Tibial artery (tissue), 4 donors: Measurements from ENCODE around the gene SRRM3.
"Not testable (repeated sequence)": the region's sequence is repeated elsewhere in the genome, so short reads cannot be mapped to it uniquely, and the experiment has no call there.

Source experiments
- DNase-seq, 2 donors: peaks; one replicate each; pipeline ENCODE4 v3.0.0-alpha.2; 2019
- H3K27ac ChIP-seq, 2 donors: fragments of 200-600 bp; sonication (generic) in 1 of 2; 1 replicate in 1 of 2; 2 replicates in 1 of 2; pipeline ENCODE4 v1.5.1; 2018 to 2019; ENCODE audit warnings: mild to moderate bottlenecking in 1 of 2
- H3K27me3 ChIP-seq, 2 donors: fragments of 200-600 bp; sonication (generic) in 1 of 2; one replicate each; pipeline versions ENCODE4 v1.5.1 to v1.6.0; 2016 to 2019
- H3K36me3 ChIP-seq, 3 donors: fragments of 200-600 bp; sonication (generic) in 2 of 3; one replicate each; pipeline ENCODE4 v1.5.1; 2016 to 2019; ENCODE audit warnings: mild to moderate bottlenecking in 2 of 3
- H3K4me1 ChIP-seq, 4 donors: fragments of 200-600 bp; sonication (generic) in 2 of 4; 1 replicate in 3 of 4; 2 replicates in 1 of 4; pipeline ENCODE4 v1.5.1; 2016 to 2019
- H3K4me3 ChIP-seq, 2 donors: fragments of 200-600 bp; sonication (generic) in 1 of 2; 1 replicate in 1 of 2; 2 replicates in 1 of 2; pipeline ENCODE4 v1.5.1; 2018 to 2019; ENCODE audit warnings: mild to moderate bottlenecking in 2 of 2
- H3K9me3 ChIP-seq, 3 donors: fragments of 200-600 bp; sonication (generic) in 1 of 3; one replicate each; pipeline ENCODE4 v1.5.1; 2016 to 2019
- intact Hi-C: fragments of 100-400 bp; cut with DNase I; formaldehyde crosslinking; loops from one replicate; pipeline ENCODE4 v1.15.0; 2023; ENCODE audit warnings: low total_unique reads
- TF ChIP-seq, protein P1 (sequence below), 2 experiments: fragments of 200-600 bp in 1 of 2; fragments of 450-650 bp in 1 of 2; IDR thresholded peaks; one replicate each; pipeline ENCODE4 v1.5.1; 2017 to 2019; ENCODE audit warnings: antibody characterized with exemption in 2 of 2, mild to moderate bottlenecking in 1 of 2, moderate library complexity in 1 of 2

SRRM3 gene

GRCh38 chr7:76224695-76225094, 23.0 kb downstream of the SRRM3 start:
- Histone ChIP-seq H3K4me1 (peaks cover 0 to 6% (median 2%) of the 10 kb centered on the region in 4 donors), H3K27me3 (peaks cover 0 to 86% of the 10 kb centered on the region in 2 donors)
- TF ChIP-seq, protein P1, sequence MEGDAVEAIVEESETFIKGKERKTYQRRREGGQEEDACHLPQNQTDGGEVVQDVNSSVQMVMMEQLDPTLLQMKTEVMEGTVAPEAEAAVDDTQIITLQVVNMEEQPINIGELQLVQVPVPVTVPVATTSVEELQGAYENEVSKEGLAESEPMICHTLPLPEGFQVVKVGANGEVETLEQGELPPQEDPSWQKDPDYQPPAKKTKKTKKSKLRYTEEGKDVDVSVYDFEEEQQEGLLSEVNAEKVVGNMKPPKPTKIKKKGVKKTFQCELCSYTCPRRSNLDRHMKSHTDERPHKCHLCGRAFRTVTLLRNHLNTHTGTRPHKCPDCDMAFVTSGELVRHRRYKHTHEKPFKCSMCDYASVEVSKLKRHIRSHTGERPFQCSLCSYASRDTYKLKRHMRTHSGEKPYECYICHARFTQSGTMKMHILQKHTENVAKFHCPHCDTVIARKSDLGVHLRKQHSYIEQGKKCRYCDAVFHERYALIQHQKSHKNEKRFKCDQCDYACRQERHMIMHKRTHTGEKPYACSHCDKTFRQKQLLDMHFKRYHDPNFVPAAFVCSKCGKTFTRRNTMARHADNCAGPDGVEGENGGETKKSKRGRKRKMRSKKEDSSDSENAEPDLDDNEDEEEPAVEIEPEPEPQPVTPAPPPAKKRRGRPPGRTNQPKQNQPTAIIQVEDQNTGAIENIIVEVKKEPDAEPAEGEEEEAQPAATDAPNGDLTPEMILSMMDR (IDR thresholded peaks at IDR 0.05) = no peak

DNA sequence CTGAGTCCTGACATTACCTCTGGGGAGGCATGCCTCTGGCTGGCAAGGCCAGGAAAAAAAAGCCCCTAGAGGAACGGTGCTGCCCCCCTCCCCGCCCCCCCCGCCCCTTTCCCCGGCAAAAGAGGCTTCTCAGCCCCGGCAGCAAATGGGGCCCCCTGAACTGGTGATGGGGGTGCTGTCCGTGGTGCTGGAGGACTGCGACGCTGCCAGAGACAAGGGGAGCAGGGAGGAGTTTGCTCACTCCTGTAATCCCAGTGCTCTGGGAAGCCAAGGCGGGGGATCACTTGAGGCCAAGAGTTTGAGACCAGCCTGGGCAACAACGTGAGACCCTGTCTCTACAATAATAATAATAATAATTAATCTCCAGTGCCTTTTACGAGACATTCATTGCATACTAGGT, 23.7 kb downstream of the SRRM3 start:
- Histone ChIP-seq H3K27me3 (peaks cover 0 to 82% of the 10 kb centered on the region in 2 donors), H3K9me3 (no peaks in the 10 kb centered on the region), H3K36me3 (no peaks in the 10 kb centered on the region), H3K4me1 (peaks cover 0 to 4% (median 2%) of the 10 kb centered on the region in 4 donors), H3K27ac (no peak overlapping the region), H3K4me3 (no peak overlapping the region)
- no peak for DNase-seq
- intact Hi-C loops = no loop called here
- TF ChIP-seq, protein P1 (IDR thresholded peaks at IDR 0.05) = no peak

More at GRCh38 chr7:76224695-76225094, 23.0 kb downstream of the SRRM3 start:
- no peaks in the 10 kb centered on the region for H3K36me3 ChIP-seq
- no peak overlapping the region for H3K27ac ChIP-seq
- intact Hi-C loops = no loop called here
- no peak for DNase-seq
- H3K4me3 ChIP-seq = no peak overlapping the region
- no peaks in the 10 kb centered on the region for H3K9me3 ChIP-seq

DNA sequence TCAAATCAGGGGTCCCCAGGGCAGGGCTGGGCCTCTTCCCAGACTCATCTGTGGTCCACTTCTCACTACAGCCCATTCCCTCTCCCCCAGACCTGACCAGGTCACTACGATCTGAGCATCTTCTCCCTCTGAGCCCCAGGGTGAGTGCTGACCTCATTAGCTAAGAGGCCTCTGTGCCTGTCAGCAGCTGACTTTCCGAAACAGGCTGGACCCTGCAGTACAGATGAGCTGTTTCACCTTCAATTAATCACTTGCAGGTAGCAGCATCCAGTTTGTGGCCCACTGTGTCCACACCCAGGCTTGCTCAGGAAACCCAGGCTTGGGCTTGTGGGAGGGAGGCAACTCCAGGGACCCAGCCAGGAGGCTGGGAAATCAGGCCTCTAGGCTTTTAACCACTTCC, 24.3 kb downstream of the SRRM3 start:
- Histone ChIP-seq H3K27ac (no peak overlapping the region), H3K9me3 (no peaks in the 10 kb centered on the region), H3K4me1 (no peaks in the 10 kb centered on the region), H3K4me3 (no peak overlapping the region), H3K27me3 (peaks cover 0 to 81% of the 10 kb centered on the region in 2 donors), H3K36me3 (no peaks in the 10 kb centered on the region)
- DNase-seq = no peak
- intact Hi-C loops = no loop called here
- TF ChIP-seq, protein P1 (IDR thresholded peaks at IDR 0.05) = no peak

- H3K9me3 ChIP-seq, H3K4me3 ChIP-seq, H3K36me3 ChIP-seq, intact Hi-C loops, DNase-seq, H3K27ac ChIP-seq, H3K4me1 ChIP-seq: not testable (repeated sequence)
- H3K27me3 ChIP-seq = peaks cover 0 to 86% of the 10 kb centered on the region in 2 donors
These were observed 25.3 kb downstream of the SRRM3 start for GRCh38 chr7:76226878-76227423.

GRCh38 chr7:76230214-76230613, 28.5 kb downstream of the SRRM3 start:
- TF ChIP-seq, protein P1 (IDR thresholded peaks at IDR 0.05) = no peak
- peaks cover 0 to 90% of the 10 kb centered on the region in 2 donors for H3K27me3 ChIP-seq
- no peaks in the 10 kb centered on the region for H3K9me3 ChIP-seq
- H3K36me3 ChIP-seq = no peaks in the 10 kb centered on the region
- no peak overlapping the region for H3K4me3 ChIP-seq
- peaks cover 0 to 5% (median 5%) of the 10 kb centered on the region in 4 donors for H3K4me1 ChIP-seq
- H3K27ac ChIP-seq = no peak overlapping the region
- DNase-seq = no peak
- intact Hi-C loops = no loop called here

DNA sequence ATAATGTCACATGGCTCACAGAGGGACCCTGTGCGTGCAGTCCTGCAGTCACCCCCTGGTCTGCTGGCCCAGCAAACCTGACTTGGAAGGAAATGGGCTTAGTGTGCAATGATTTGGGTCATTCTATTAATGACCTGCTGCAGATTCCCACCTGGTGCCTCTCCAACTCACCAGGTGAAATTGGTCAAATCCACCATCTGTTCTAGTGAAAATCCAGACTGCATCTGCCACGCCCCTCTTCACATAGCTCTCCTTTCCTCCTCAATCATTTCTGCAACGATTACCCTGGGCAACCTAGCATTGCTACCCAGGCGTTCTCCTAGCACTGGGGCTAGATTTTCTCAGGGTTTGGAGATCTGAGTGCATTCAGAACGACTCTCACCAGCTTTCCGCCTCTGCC, 29.4 kb downstream of the SRRM3 start:
- TF ChIP-seq, protein P1 (IDR thresholded peaks at IDR 0.05) = no peak
- peaks cover 0 to 86% of the 10 kb centered on the region in 2 donors for H3K27me3 ChIP-seq
- no peaks in the 10 kb centered on the region for H3K9me3 ChIP-seq
- peaks cover 0 to 7% (median 6%) of the 10 kb centered on the region in 4 donors for H3K4me1 ChIP-seq
- no peaks in the 10 kb centered on the region for H3K36me3 ChIP-seq
- no peak overlapping the region for H3K27ac ChIP-seq
- DNase-seq = no peak
- intact Hi-C loops = no loop called here
- no peak overlapping the region for H3K4me3 ChIP-seq
